Astrocyte of the spinal cord (primary cell): ENCODE measurements around the gene PLXNC1.

Experiments
- DNase-seq: peaks from one replicate; pipeline ENCODE4 v3.0.0; 2011; ENCODE audit warnings: low read depth, low spot score
- H3K4me3 ChIP-seq: 2 replicates; pipeline ENCODE4 v1.5.1; 2011; ENCODE audit warnings: low read depth, mild to moderate bottlenecking, low read length, moderate library complexity
- CTCF ChIP-seq: IDR thresholded peaks from 2 replicates; pipeline ENCODE4 v1.5.1; 2012; ENCODE audit warnings: low read depth, mild to moderate bottlenecking, low read length, inconsistent platforms
- in situ Hi-C: cut with HindIII; loops from 2 replicates; pipeline ENCODE4 v1.10.0; 2017; ENCODE audit warnings: low sequenced_read_pairs

The PLXNC1 gene

GRCh38 chr12:94183708-94184379 is 35.5 kb downstream of the PLXNC1 start:
- H3K4me3 ChIP-seq, result no peak overlapping the region
- in situ Hi-C loops, result no loop called here
- TF ChIP-seq CTCF, result no peak
- no peak for DNase-seq

- TF ChIP-seq CTCF, result no peak
- no peak for DNase-seq
- H3K4me3 ChIP-seq, result no peak overlapping the region
- in situ Hi-C loops, result no loop called here
Observed at GRCh38 chr12:94184995-94185719, 36.8 kb downstream of the PLXNC1 start.

- H3K4me3 ChIP-seq, result no peak overlapping the region
- TF ChIP-seq CTCF, result no peak
- DNase-seq, result no peak
- in situ Hi-C loops, result no loop called here
Observed at GRCh38 chr12:94185801-94186200, 37.4 kb downstream of the PLXNC1 start.

- TF ChIP-seq CTCF, result no peak
- peak overlapping the region; percentile 40 for H3K4me3 ChIP-seq
- DNase-seq, result peak; percentile 59
- in situ Hi-C loops, result no loop called here
Observed at GRCh38 chr12:94186278-94187241, 38.2 kb downstream of the PLXNC1 start.

DNA sequence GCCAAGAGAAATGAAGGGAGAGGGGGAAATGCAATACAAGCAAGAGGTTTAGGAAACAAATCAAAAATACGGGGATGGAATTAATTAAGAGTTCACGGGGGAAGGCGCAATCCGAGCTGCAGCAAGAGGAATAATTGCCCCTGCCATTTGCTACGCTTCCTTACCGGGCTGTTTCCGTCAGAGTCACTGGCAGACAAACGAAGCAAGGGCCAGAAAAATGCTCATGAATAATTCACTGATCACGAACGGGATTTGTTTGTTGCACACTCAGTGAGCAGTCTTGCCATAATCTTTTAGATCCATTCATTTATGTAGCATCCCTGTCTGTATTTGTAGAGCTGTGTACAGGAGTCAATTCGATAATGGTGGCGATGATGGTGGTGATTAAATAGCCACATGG is 39.0 kb downstream of the PLXNC1 start:
- in situ Hi-C loops, result no loop called here
- no peak for TF ChIP-seq CTCF
- H3K4me3 ChIP-seq, result peak overlapping the region; percentile 40
- no peak for DNase-seq

- DNase-seq, result no peak
- in situ Hi-C loops, result no loop called here
Observed at GRCh38 chr12:94190623-94191022, 42.2 kb downstream of the PLXNC1 start.

More at GRCh38 chr12:94190623-94191022, 42.2 kb downstream of the PLXNC1 start:
- no peak for TF ChIP-seq CTCF
- no peak overlapping the region for H3K4me3 ChIP-seq
